UCSD-AML1 (cell line): Measurements from ENCODE around the gene COL6A1.
"Not testable (repeated sequence)": the region's sequence is repeated elsewhere in the genome, so short reads cannot be mapped to it uniquely, and the experiment has no call there.

Experiments used
- DNase-seq: peaks from one replicate; lab custom pipeline; 2025; ENCODE audit not compliant: unreplicated experiment; lab: John Stamatoyannopoulos, UW

The COL6A1 gene

GRCh38 chr21:45945868-45946210, 35.7 kb upstream of the COL6A1 start:
- DNase-seq, result no peak

- no peak for DNase-seq
These were observed 34.3 kb upstream of the COL6A1 start for GRCh38 chr21:45947296-45947695.

- no peak for DNase-seq
These were observed 33.8 kb upstream of the COL6A1 start for GRCh38 chr21:45947716-45948255.

- no peak for DNase-seq
These were observed 32.9 kb upstream of the COL6A1 start for GRCh38 chr21:45948576-45949141.

GRCh38 chr21:45949928-45950739, 31.4 kb upstream of the COL6A1 start:
- DNase-seq, result no peak

- no peak for DNase-seq
These were observed 30.6 kb upstream of the COL6A1 start for GRCh38 chr21:45950740-45951515.

- DNase-seq, result no peak
These were observed 29.9 kb upstream of the COL6A1 start for GRCh38 chr21:45951676-45952075.

- not testable (repeated sequence) for DNase-seq
These were observed 29.0 kb upstream of the COL6A1 start for GRCh38 chr21:45952527-45952926.

GRCh38 chr21:45952974-45953373, 28.6 kb upstream of the COL6A1 start:
- no peak for DNase-seq

- no peak for DNase-seq
These were observed 27.3 kb upstream of the COL6A1 start for GRCh38 chr21:45954261-45954660.

GRCh38 chr21:45954921-45955320, 26.6 kb upstream of the COL6A1 start:
- no peak for DNase-seq

GRCh38 chr21:45957551-45957950, 24.0 kb upstream of the COL6A1 start:
- no peak for DNase-seq

GRCh38 chr21:45957981-45958600, 23.5 kb upstream of the COL6A1 start:
- DNase-seq, result no peak

- no peak for DNase-seq
These were observed 22.4 kb upstream of the COL6A1 start for GRCh38 chr21:45959182-45959581.

- DNase-seq, result no peak
These were observed 21.7 kb upstream of the COL6A1 start for GRCh38 chr21:45959779-45960390.

- DNase-seq, result not testable (repeated sequence)
These were observed 20.2 kb upstream of the COL6A1 start for GRCh38 chr21:45961408-45961807.

GRCh38 chr21:45962531-45963231, 18.9 kb upstream of the COL6A1 start:
- DNase-seq, result no peak

GRCh38 chr21:45963232-45963570, 18.4 kb upstream of the COL6A1 start:
- DNase-seq, result no peak

- no peak for DNase-seq
These were observed 16.9 kb upstream of the COL6A1 start for GRCh38 chr21:45964649-45965048.

- DNase-seq, result no peak
These were observed 16.3 kb upstream of the COL6A1 start for GRCh38 chr21:45965084-45965809.
